D721Med (cell line): ENCODE results near the gene CABP4.

Experiments
- DNase-seq: peaks from one replicate; pipeline ENCODE4 v3.0.0; 2011; ENCODE audit warnings: low spot score; ENCODE audit not compliant: insufficient read length
- FAIRE-seq: peaks from 2 replicates; lab custom pipeline; 2011; peaks lifted over from hg19 to GRCh38; lab: Jason Lieb, UNC
- CTCF ChIP-seq: IDR thresholded peaks from 2 replicates; pipeline ENCODE4 v1.5.1; 2012; ENCODE audit warnings: mild to moderate bottlenecking, control low read depth; ENCODE audit not compliant: insufficient read depth; ENCODE audit errors: missing control alignments

The CABP4 gene

GRCh38 chr11:67508486-67509121 is 53.5 kb downstream of the CABP4 start:
- DNase-seq, result peak; percentile 89
- no peak for FAIRE-seq
- no peak for TF ChIP-seq CTCF

GRCh38 chr11:67510023-67510345 is 54.8 kb downstream of the CABP4 start:
- no peak for DNase-seq
- no peak for FAIRE-seq

More at GRCh38 chr11:67510023-67510345, 54.8 kb downstream of the CABP4 start:
- no peak for TF ChIP-seq CTCF
